NCI-H2029 (cell line): Measurements from ENCODE around the gene DET1.
A peak's percentile ranks its signal among the peaks of the same experiment; 100 is the strongest.

Source experiments
- DNase-seq: peaks from one replicate; lab custom pipeline; 2025; lab: John Stamatoyannopoulos, UW

Gene DET1

GRCh38 chr15:88467073-88467934 is 79.2 kb downstream of the DET1 start, which contains the start of the genes MRPL46 and MRPS11:
TSS of gene MRPL46 (minus strand) at chr15:88467388. CDS start at chr15:88467377, 11 bp downstream.
TSS of gene MRPS11 (plus strand) at chr15:88467708. CDS start at chr15:88467718, 10 bp downstream.
- peak; percentile 59 for DNase-seq

DNA sequence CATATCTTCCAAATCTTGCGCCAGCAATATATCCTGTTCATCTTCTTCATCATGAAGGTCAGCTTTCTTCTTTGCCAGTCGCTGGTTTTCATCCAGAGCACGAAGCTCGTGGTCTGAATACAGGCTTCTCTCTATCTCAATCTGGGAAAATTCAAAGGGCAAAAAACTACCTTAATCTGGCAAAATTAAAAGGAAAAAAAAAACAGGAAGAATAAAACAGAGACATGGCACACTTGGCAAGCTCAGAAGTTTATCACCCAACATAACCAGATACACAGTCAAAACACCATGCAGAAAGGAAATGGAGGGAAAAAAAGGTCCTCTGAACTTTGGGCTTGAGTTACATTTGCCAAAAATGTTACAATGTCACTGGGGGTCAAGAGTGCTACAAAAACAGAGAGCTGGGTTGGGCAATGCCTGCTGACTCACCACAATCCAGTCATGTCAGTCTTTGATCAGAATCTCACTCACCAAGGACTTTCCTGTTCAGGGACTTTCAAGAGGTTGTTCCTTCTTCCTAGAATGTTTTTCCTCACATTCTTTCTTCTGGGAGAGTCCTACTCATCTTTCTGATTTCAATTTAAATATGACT is 80.8 kb downstream of the DET1 start:
- no peak for DNase-seq

GRCh38 chr15:88463870-88464532 is 82.5 kb downstream of the DET1 start:
- DNase-seq: no peak
